Right renal cortex interstitium (tissue), 3 donors: ENCODE data around the gene CD79B. TPM values are rescaled to one million over a fixed set of nuclear protein-coding genes. Genes with fewer than 3 reads are reported as not detected.
"Not testable (repeated sequence)": the region's sequence is repeated elsewhere in the genome, so short reads cannot be mapped to it uniquely, and the experiment has no call there.

ENCODE experiments used
- DNase-seq, 3 donors: peaks; one replicate each; pipeline ENCODE4 v3.0.0-alpha.2; 2013; ENCODE audit warnings: low read depth in 3 of 3, low spot score in 2 of 3
- polyA plus RNA-seq, 3 donors: library from polyadenylated mRNA; unstranded; fragments of 120-200 nt; gene quantifications; one replicate each; pipeline ENCODE4 v1.2.1, GENCODE V29; 2013; ENCODE audit not compliant: insufficient read length in 3 of 3

The CD79B gene
- polyA plus RNA-seq, 3 donors, result 2.8 to 4.4 (median 3.5) TPM

DNA sequence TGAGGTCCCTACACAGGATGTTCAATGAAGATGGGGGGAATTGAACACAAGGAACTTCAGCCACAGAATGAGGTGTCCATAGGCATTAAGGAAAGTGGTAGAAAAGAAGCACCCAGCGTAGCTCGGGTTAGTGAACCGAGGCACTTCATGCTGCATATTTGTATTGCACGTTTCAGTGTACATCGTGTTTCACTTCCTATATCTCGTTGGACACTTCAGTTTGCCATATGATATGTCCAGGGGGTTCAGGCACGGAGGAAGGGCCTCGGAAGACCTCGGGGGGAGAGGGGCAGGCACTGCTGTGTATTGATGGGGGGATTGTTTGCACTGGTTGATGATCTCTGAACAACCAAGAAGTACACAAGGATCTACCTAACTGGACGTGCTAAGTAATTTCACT lies 16.4 kb downstream of the CD79B start:
- DNase-seq, result not testable (repeated sequence)

DNA sequence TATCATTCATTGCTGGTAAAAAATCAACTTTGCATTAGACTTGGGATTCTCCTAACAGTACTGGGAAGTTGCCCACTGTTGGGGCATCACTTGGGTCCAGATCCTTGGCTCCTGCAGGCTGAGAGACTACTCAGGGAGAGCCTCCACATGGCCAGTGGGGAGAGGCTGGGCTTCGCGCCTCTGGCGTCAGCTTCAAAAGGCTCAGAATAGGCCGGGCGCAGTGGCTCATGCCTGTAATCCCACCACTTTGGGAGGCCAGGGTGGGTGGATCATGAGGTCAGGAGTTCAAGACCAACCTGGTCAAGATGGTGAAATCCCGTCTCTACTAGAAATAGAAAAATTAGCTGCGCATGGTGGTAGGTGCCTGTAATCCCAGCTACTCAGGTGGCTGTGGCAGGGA lies 17.7 kb downstream of the CD79B start:
- DNase-seq, result no peak

DNA sequence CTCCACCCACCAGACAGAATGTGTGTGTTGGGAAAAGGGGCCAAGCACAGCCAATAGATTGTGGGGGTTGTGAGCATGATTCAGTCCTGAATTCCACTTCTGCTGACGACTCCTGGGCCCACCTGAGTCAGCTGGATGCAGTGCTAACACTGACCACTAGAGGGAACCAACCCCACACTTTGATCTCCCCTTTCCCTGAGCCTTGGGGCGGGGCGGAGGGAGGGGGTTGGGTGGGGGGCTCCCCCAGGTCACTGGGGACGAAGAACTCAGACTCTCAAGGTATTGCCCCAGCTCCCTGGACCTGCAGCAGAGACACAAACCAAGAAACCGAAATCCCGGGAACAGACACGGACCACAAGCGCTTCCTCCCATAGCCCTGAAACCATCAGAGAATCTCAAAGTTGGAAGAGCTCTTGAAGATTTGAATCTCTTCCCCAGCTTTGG lies 20.5 kb downstream of the CD79B start:
- no peak for DNase-seq

DNA sequence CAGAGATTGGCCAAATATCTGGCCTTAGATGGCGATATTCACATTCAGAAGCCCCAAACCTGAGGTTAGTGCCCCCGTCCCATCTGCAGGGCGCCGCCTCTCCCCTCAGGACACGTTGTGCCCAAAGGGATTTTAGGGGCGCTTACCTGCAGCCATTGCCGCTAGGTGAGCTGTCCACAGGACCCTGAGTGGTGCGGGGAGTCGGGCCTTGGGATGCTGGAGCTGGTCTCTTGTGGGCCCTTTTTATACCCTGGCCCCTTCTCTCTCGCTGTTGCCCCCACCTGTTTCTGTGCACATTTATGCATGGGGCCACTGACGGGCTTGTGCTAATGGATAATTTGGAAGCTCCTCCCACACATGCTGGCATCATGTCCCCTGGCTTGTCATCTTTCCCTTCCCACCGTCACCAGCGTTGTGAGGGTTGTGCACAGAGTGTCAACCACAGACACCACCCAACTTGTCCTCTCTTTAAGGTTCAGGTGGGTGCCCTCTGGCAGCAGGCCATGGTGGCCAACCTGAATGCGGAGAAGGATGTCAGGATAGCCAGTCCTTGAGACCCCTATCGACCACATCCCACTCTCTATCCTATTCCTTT lies 21.0 kb downstream of the CD79B start, which contains the start of gene CSHL1:
Gene CSHL1, minus strand, starts transcription at position 218 of the 595 bp plus-strand sequence. Its CDS starts 62 bp downstream, at position 156.
- no peak for DNase-seq

DNA sequence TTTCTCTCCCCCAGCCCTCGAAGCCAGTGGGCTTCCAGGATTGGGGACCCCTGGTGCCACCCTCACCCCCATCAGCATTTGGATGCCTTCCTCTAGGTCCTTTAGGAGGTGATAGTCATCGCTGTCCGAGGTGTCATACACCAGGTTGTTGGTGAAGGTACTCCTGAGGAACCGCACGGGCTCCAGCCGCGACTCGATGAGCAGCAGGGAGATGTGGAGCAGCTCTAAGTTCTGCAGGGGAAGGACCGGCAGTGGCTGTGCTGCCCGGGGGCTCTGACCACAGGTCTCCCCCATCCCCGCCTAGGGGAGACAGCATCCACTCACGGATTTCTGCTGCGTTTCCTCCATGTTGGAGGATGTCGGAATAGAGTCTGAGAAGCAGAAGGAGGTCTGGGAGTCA lies 22.0 kb downstream of the CD79B start:
- DNase-seq, result no peak

DNA sequence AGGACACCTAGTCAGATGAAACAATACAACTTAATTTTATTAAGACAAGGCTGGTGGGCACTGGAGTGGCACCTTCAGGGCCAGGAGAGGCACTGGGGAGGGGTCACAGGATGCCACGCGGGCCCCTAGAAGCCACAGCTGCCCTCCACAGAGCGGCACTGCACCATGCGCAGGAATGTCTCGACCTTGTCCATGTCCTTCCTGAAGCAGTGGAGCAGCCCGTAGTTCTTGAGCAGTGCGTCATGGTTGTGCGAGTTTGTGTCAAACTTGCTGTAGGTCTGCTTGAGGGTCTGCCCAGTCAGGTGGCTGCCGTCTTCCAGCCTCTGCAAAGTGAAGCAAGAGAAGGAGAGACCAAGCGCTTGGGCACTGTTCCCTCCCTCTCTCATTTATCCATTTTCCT lies 22.5 kb downstream of the CD79B start:
- not testable (repeated sequence) for DNase-seq

DNA sequence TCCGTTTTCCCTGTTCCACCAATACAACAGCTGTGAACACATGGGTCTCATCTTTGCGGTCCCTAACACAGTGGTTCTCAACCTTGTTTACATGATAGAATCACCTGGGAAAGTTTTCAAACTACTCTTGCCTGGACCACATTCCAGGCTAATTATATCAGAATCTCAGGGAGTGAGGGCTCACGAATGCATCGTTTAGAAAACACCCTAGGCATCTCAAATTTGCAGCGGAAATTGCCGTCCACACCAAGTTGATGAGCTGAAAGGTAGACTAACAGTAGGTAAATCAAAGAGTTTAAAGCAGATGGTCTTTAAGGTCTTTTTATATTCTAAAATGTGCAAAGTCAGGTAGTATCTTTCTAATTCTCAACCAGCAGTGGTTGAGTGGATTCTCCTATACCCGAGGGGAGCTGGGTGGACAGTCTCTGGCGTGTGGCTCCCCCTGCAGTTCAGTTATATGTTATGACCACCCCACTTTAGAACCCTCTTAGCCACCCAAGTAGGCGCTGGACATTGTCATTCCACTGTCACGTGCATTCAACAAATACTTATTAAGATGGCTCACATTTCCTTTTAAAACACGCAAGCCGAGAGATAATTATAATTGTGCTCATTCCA lies 24.9 kb downstream of the CD79B start:
- not testable (repeated sequence) for DNase-seq

DNA sequence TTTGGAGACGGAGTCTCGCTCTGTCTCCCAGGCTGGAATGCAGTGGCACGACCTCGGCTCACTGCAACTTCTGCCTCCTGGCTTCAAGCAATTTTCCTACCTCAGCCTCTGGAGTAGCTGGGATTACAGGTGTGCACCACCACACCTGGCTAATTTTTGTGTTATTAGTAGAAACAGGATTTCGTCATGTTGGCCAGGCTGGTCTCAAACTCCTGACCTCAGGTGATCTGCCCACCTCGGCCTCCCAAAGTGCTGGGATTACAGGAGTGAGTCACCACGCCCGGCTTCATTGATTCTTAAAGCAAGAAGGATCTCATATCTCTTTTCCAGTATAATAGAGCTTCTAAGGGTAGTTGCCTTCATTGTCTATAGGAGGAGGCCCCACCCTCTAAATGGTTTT lies 27.3 kb downstream of the CD79B start:
- not testable (repeated sequence) for DNase-seq

DNA sequence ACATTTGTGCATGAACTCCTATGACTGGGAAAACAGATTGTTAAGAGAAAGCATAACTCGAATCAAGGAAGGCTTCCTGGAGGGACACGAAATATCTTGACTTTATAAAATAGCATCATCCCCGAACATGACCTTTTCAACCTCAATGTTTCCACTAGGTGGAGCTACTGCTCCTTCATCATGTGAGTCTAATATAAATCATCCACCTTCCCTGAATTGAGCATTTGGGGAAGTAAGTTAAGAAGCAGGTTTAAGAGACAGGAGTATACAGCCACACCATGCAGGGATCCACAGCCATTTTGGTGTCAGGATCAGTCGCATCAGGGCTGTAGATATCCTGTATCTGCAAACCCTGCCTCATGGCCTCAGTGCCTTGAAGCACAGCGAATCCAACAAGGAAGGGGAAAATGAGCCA lies 28.3 kb downstream of the CD79B start:
- DNase-seq, result not testable (repeated sequence)

DNA sequence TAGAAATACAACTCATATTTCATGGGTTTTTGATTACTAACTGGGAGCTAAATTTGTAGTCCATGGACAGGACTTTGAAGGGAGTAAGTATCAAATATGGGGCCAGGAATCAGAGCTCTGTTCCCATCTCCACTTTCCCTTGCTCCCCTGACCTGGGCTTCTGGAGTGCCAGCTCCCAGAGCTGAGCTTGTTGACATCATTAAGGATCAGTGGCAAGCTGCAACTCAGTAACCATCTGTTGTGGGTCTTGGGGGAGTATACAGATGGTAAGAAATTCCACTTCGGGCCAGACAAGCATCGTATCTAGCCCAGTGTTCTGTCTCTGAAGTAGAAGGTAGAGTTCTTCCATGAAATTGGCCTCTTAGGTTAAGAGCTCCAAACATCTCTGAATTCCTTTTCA lies 30.2 kb downstream of the CD79B start:
- not testable (repeated sequence) for DNase-seq

DNA sequence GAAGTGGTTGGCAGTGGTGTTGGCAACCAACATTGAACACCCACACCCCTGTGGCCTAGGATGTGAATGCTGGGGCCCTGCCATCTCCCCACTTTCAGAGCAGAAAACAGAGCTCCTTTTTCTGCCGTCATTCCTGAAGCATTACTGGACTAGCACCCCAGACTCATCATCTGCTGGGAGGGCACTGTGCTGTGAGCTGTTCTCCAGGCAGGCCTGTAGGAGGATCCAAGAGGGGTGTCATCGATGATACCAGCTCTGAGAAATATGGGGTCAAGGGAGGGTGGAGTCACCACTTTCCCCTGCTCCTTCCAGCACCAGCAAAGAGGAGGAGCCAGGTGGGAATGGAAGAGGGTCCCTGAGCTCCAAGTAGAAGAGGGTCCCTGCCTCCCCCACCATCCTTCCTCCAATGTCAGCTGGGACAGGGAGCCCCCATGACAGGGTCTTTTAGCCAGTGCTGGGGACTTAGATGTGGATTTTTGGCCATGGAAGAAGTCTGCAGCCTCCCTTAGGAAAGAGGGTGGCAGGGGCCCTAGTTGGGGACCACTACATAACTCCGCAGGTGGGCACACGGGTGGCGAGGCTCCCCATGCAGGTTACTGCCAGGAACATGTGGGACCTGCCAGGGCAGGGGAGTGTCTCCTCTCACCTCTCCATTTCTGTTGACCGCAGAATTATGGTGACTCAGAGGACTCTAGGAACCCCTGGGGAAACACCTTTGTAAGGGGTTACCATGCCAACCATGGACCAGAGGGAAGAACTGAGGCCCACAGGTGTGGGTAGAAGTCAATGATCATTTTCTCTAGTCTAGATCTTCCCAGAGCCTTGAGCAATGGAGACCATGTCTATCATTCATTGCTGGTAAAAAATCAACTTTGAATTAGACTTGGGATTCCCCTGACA lies 33.0 kb downstream of the CD79B start:
- DNase-seq, result not testable (repeated sequence)

DNA sequence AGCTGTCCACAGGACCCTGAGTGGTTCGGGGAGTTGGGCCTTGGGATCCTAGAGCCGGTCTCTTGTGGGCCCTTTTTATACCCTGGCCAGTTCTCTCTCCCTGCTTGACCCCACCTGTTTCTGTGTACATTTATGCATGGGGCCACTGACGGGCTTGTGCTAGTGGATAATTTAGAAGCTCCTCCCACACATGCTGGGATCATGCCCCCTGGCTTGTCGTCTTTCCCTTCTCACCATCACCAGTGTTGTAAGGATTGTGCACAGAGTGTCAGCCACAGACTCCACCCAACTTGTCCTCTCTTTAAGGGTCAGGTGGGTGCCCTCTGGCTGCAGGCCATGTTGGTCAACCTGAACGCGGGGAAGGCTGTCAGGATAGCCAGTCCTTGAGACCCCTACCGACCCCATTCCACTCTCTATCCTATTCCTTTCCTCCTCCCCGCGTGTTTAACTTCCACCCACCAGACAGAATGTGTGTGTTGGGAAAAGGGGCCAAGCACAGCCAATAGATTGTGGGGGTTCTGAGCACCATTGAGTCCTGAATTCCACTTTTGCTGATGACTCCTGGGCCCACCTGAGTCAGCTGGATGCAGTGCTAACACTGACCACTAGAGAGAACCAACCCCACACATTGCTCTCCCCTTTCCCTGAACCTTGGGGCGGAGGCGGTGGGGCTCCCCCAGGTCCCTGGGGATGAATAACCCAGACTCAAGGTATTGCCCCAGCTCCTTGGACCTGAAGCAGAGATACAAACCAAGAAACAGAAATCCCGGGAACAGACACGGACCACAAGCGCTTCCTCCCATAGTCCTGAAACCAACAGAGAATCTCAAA lies 35.4 kb downstream of the CD79B start, which contains the start of gene CSH1:
Gene CSH1, minus strand, starts transcription at position 51 of the 831 bp plus-strand sequence. CDS start 63 bp downstream, outside the sequence.
- not testable (repeated sequence) for DNase-seq

DNA sequence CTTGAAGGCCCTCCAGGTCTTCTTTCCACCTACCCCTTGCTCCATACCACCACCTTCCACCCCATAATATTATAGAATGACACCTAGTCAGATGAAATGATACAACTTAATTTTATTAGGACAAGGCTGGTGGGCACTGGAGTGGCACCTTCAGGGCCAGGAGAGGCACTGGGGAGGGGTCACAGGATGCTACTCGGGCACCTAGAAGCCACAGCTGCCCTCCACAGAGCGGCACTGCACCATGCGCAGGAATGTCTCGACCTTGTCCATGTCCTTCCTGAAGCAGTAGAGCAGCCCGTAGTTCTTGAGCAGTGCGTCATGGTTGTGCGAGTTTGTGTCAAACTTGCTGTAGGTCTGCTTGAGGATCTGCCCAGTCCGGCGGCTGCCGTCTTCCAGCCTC lies 37.3 kb downstream of the CD79B start:
- not testable (repeated sequence) for DNase-seq

DNA sequence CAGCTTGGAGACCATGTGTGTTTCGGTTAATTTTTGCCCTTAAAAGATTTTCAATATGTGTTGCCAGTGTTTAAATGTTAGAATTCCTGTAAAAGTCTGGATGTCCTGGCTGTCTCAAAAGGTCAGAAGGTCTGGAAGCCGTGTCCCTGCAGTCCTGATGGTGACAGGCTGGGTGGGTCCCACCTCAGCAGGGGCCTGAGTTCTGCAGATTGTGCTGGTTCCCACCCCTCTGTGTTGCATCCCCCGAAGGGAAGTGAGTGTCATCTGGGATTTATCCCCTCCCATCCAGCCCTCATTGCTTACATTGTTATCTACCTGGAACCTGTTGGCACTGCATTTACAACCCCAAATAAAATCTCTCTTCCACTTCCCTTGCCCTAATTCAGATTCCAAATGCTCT lies 38.1 kb downstream of the CD79B start:
- DNase-seq, result not testable (repeated sequence)

DNA sequence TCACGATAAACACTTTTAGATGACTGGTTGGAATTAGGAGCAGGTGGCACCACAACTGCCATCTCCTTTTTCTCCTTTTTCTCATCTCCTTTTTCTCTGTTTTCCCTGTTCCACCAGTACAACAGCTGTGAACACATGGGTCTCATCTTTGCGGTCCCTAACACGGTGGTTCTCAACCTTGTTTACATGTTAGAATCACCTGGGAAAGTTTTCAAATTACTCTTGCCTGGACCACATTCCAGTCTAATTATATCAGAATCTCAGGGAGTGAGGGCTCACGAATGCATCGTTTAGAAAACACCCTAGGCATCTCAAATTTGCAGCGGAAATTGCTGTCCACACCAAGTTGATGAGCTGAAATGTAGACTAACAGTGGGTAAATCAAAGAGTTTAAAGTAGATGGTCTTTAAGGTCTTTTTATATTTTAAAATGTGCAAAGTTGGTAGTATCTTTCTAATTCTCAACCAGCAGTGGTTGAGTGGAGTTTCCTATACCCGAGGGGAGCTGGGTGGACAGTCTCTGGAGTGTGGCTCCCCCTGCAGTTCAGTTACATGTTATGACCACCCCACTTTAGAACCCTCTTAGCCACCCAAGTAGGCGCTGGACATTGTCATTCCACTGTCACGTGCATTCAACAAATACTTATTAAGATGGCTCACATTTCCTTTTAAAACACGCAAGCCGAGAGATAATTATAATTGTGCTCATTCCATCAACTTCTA lies 39.7 kb downstream of the CD79B start:
- DNase-seq, result not testable (repeated sequence)

DNA sequence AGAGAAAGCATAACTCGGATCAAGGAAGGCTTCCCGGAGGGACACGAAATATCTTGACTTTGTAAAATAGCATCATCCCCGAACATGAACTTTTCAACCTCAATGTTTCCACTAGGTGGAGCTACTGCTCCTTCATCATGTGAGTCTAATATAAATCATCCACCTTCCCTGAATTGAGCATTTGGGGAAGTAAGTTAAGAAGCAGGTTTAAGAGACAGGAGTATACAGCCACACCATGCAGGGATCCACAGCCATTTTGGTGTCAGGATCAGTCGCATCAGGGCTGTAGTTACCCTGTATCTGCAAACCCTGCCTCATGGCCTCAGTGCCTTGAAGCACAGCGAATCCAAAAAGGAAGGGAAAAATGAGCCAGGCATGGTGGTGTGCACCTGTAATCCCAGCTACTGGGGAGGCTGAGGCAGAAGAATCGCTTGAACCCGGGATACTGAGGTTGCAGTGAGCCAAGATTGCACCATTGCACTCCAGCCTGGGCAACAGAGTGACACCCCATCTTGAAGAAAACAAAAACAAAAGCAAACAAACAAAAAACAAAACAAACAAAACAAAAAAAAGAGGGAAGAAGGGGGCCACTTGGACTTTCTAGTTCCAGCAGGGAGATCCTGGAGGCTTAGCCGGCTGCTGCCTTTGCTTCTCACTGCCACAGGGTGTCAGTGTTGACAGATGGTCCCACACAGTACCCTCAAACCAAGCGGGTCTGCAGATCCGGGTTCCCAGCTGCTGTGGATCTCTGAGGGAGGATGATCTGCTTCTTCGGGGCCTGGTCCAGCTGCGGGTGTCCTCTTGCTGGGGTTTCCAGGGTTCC lies 42.9 kb downstream of the CD79B start:
- not testable (repeated sequence) for DNase-seq

DNA sequence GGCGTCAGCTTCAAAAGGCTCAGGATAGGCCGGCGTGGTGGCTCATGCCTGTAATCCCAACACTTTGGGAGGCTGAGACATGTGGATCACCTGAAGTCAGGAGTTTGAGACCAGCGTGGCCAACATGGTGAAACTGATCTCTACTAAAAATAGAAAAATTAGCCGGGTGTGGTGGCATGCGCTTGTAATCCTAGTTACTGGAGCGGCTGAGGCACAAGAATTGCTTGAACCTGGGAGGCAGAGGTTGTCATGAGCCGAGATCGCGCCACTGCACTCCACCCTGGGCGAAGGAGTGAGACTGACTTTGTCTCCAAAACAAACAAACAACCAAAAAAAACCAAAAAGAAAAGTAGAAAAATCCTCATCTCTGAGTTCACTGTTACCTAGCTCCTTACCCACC lies 47.0 kb downstream of the CD79B start:
- not testable (repeated sequence) for DNase-seq

DNA sequence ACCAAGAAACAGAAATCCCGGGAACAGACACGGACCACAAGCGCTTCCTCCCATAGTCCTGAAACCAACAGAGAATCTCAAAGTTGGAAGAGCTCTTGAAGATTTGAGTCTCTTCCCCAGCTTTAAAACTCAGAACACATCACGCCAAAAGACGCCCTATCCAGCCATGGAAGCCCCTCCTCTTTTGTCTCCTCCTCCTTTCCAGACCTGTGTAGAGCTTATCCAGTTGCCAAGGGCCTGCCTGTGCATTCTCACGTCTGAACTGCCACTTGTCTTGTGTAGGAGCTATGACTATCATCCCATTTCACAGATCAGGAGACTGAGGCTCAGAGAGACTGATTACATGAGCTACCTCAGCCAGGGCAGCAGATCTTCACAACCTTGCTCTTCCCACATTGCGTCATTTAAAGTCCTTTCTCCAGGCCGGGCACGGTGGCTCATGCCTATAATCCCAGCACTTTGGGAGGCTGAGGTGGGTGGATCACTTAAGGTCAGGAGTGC lies 49.5 kb downstream of the CD79B start:
- not testable (repeated sequence) for DNase-seq
